SK-N-DZ (cell line): ENCODE data around the gene CTXN1.

Experiments
- DNase-seq: peaks from one replicate; pipeline ENCODE4 v3.0.0-alpha.2; 2015; ENCODE audit warnings: low spot score

CTXN1 gene

DNA sequence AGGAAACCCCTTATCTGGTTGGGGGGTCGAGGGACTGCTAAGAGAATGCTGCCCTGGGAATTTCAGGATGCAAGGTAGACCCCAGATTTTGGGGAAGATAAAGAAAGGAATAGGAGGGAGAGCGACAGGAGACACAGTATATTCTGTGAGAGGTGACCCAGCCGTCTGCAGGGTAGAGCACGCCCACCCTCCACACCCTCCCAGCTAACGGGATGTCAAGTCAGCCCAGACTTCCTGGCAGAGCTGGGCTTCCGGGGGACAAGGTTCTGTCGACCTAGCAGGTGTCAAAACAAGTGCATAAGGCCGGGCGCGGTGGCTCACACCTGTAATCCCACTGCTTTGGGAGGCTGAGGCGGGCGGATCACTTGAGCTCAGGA lies 51.0 kb downstream of the CTXN1 start:
- no peak for DNase-seq
